Left colon (tissue), 2 donors: ENCODE data around the gene KIF3B. TPM values are rescaled to one million over a fixed set of nuclear protein-coding genes. Genes with fewer than 3 reads are reported as not detected.
"Not testable (repeated sequence)": the region's sequence is repeated elsewhere in the genome, so short reads cannot be mapped to it uniquely, and the experiment has no call there.

Experiments
- ATAC-seq: fragments of 200-7000 bp; cut with Tn5 transposase; one replicate; pipeline ENCODE4 v1.9.1; 2020; ENCODE audit warnings: mild to moderate bottlenecking, moderate library complexity
- DNase-seq, 2 donors: peaks; one replicate each; pipeline ENCODE4 v3.0.0-alpha.2; 2020
- intact Hi-C, 2 donors: fragments of 100-400 bp; cut with DNase I in 1 of 2; cut with micrococcal nuclease in 1 of 2; formaldehyde crosslinking; loops; one replicate each; pipeline versions ENCODE4 v1.11.2 to v1.14.0; 2022; cut with DNase I, micrococcal nuclease
- total RNA-seq, 2 donors: library from RNA; stranded (reverse); fragmentation: NEBNext Ultra II Directional; extraction: Animal tissue kit (Norgen Biotek cat#: 25700); gene quantifications; one replicate each; pipeline ENCODE4 v1.2.1, GENCODE V29; 2021
- donor health status: DM: no; HTN: no; CAD: no.
- donor health status: DM: yes; HTN: yes; CAD: no.

Gene KIF3B
- total RNA-seq, 2 donors from 2014 or later, result 52.1 to 56.8 TPM

DNA sequence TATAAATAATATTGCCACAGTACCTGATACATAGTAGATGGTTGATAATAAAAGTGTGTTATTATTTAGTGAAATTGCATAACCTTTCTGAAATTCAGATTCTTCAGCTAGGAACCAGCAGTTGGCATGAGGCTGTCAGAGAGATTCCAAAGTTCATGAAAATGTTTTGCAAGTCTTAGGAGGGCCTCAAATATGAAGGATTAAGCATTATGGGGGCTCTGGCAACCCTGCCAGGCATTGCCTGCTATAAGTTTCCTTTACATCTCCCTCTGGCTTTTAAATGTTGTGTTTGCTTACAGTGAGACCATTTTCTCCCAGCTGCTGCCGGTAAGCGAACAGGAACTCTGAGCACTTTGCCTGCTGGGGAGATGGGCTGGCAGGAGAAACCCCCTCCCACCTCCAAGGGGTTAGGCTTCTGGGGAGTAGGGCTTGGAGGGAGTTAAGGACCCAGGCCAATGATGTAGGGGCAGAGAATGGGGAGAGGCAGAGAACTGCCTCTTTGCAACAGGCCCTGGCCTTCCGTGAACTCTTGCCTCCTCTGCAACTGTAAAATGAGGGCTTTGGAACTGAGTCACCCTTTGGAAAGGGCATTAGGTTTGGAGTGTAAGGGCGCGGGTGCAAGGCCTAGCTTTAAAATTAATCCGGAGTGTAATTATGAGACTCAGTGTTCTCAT is 33.2 kb upstream of the KIF3B start:
- ATAC-seq, result peak; percentile 59
- intact Hi-C loops, result no loop called here
- DNase-seq, result no peak

DNA sequence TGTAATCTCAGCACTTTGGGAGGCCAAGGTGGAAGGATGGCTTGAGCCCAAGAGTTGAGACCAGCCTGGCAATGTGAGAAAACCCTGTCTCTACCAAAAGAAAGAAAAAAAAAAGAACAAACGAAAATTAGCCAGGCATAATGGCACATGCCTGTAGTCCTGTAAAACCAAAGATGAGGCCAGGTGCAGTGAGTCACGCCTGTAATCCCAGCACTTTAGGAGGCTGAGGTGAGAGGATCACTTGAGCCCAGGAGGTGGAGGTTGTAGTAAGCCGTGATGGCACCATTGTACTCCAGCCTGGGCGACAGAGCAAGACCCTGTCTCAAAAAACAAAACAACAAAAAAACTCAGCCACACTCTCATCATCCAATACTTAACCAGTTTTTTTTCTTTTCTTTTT is 32.5 kb upstream of the KIF3B start:
- intact Hi-C loops, result no loop called here
- ATAC-seq (no peak), DNase-seq (no peak)

DNA sequence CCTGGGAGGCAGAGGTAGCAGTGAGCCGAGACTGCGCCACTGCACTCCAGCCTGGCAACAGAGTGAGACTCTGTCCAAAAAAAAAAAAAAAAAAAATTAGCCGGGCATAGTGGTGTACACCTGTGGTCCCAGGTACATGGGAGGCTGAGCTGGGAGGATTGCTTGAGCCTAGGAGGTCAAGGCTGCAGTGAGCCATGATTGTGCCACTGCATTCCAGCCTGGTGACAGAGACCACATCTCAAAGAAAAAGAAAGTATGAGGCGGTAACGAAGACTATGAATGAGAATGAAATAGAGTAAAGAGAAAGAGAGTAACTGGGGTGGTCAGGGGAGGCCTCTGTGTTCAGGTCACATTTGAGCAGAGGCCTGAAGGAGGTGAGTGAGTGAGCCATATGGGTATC is 31.2 kb upstream of the KIF3B start:
- intact Hi-C loops, ATAC-seq, DNase-seq: not testable (repeated sequence)

DNA sequence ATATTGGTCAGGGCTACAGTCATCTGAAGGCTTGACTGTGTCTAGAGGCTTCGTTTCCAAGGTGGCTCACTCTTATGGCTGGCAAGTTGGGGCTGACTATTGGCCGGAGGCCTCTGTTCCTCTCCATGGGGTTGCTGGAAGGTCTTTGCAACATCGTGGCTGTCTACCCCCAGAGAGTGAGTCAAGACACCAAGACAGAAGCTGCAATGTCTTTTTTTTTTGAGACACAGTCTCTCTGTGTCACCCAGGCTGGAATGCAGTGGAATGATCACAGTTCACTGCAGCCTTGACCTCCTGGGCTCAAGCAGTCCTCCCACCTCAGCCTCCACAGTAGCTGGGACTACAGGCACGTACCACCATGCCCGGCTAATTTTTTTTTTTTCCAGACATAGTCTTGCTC is 29.4 kb upstream of the KIF3B start:
- intact Hi-C loops, result no loop called here
- DNase-seq (no peak), ATAC-seq (no peak)

DNA sequence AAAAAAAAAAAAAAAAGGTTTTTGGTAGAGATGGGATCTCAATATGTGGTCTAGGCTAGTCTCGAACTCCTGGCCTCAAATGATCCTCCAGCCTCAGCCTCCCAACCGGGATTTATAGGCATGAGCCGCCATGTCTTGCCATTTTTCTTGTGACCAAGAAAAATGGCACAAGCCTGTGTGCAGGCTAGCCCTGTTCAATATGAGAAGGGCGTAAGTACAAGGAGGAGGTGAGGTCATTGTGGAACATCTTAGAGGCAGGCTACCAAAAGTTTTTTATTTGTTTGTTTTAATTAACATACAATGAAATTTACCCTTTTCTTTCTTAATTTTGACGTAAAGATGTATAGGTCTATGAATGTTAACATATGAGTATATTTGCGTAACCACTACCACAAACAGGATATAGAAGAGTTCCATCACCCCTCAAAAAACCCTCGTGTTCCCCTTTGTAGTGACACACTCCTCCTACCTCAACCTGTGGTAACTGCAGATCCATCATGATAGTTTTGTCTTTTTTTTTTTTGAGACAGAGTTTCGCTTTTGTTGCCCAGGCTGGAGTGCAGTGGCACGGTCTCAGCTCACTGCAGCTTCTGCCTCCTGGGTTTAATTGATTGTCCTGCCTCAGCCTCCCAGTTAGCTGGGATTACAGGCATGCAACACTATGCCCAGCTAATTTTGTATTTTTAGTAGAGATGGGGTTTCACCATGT is 28.3 kb upstream of the KIF3B start:
- intact Hi-C loops, result no loop called here
- DNase-seq, result no peak
- ATAC-seq, result no peak

DNA sequence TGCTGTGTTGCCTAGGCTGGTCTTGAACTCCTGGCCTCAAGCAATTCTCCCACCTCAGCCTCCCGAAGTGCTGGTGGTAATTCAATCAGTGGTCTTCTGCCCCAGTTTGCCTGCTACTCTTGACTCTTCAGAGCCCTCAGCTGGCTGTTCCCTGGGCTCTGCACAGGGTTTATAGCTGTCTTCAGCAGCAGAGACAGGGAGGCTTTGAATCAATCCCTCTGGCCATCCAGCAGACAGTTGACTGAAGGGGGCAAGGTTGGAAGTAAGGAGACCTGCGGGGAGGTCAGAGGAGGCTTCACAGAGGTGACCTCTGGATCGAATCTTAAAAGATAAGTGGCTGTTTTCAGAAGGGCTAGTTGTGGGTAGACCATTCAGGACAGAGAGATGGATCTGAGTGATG is 26.0 kb upstream of the KIF3B start:
- intact Hi-C loops, result no loop called here
- DNase-seq, result no peak
- ATAC-seq, result no peak

DNA sequence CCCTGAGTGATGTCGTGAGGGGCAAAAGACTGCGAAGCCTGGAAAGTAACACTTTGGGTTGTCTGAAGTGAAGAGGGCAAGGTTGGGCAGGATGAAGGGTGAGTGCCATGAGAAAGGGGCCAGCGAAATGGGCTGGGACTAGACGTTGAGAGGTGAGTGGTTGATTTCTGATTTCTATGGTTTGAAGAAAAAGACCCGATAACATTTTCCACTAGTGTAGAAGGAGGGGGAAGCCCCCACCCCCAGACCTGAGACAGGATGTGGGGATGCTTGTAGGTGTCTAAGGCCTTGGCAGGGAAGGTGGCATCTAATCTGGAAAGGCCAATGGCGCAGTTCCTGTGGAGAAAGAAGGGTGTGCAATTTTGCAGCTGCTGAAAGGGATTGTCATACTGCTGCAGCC is 25.3 kb upstream of the KIF3B start:
- no peak for ATAC-seq
- intact Hi-C loops, result no loop called here
- DNase-seq, result no peak

DNA sequence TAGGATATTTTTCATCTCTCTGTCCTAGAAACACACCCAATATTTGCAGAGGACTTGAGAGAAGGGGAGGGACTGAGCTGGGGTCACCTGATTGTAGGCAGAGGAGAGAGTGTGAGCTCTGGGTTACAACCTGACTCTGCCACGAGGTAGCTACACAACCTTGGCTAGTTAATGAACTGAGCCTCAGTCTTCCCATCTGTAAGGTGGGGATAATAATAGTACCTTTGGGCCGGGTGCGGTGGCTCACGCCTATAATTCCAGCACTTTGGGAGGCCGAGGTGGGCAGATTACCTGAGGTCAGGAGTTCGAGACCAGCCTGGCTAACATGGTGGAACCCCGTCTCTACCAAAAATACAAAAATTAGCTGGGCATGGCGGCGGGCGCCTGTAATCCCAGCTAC is 16.5 kb upstream of the KIF3B start:
- ATAC-seq, DNase-seq, intact Hi-C loops: not testable (repeated sequence)

DNA sequence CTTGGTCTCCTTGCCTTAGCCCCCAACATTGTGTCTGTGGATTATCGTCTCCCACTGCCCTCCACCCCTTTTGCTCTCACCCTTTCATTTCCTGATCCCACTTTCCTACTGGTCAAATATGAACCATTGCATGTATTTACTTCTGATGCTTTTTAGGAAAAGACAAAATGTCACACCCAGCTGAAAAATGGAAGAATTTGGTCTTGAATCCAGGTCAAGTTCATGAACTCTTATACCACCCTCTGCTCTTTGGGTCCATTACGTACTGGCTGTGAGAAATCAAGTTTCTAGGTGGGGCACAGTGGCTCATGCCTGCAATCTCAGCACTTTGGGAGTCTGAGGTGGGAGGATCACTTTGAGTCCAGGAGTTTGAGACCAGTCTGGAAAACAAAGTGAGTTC is 15.8 kb upstream of the KIF3B start:
- DNase-seq, result no peak
- no peak for ATAC-seq
- intact Hi-C loops, result no loop called here

DNA sequence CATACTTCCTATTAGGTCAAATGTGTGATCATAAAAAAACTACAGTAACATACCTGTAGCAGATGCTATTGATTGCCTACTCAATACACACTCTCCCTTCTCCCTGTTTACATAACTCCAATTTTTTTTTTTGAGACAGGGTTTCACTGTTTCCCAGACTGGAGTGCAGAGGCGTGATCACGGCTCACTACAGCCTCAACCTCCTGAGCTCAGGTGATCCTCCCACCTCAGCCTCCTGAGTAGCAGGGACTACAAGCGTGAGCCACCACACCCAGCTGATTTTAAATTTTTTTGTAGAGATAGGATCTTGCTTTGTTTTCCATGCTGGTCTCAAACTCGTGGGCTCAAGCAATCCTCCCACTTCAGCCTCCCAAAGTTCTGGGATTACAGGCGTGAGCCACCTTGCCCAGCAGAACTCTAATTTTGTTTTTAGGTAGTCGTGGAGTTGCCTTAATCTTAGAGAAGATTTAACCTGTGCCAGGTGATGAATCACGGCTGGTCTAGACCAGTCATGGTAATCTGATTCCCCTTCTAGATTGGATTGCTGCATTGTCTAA is 14.0 kb upstream of the KIF3B start:
- no peak for DNase-seq
- intact Hi-C loops, result no loop called here
- no peak for ATAC-seq

DNA sequence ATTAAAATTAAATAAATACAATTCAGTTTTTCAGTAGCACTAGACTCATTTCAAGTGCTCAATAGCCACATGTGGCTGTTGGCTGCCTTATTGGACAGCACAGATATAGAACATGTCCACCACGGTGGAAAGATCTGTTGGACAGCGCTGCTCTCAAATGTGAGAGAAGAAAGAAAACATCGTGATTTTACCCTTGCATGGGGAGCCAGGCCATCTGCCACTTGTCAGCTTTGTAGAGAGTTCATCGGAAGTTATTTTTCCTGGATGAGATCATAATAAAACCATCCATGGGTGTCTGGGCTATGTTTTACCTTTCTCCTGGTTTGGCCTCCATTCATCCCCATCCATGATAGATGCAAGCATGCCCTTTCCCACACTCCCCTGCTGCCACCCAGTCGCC is 5.8 kb upstream of the KIF3B start:
- ATAC-seq (no peak), DNase-seq (no peak)
- intact Hi-C loops, result no loop called here

DNA sequence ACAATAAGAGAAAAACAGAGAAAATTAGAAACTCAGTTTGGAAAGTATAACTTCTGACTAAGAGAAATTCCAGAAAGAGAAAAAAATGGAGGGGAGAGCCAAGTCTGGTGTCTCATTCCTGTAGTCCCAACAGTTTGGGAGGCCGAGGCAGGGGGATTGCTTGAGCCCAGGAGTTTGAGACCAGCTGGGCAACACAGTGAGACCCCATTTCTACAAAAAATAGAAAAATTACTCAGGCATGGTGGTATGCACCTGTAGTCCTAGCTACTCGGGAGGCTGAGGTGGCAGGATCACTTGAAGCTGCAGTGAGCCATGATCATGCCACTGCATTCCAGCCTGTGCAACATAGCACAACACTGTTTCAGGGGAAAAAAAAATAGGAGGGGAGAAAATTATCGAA is 3.1 kb upstream of the KIF3B start:
- intact Hi-C loops, result no loop called here
- ATAC-seq (no peak), DNase-seq (no peak)

DNA sequence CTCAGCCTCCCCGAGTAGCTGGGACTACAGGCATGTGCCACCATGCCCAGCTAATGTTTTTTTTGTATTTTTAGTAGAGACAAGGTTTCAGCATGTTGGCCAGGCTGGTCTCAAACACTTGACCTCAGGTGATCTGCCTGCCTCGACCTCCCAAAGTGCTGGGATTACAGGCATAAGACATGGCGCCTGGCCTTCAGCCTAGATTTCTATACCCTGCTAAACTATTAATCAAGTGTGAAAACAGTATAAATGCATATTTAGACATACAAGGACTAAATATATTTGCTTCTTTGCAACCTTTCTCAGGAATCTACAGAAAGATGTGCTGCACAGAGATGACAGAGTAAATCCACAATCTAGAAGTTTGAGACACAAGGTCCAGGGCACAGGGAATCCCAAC is 2.3 kb upstream of the KIF3B start:
- ATAC-seq, DNase-seq, intact Hi-C loops: not testable (repeated sequence)

DNA sequence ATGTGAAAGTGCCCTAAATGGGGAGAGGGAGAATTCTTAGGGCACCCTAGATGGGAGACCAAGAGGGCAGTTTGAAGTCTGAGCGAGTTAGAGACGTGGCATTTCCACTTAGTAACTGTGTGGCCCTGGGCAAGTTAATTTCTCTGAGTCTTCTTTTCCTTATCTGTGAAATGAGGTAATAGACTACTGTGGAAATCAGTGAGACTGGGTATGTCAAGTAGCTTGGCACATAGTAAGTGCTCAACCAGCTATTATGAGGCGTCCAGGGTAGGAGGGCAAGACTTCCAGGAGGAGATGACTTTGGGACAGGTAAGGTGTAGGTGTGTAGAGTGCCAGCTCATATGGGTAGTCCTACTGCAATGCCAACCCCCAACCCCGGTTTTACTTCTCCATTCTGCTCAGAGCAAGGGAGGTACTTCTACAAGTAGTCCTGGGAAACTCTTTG is 770 bp downstream of the KIF3B start:
- ATAC-seq (peak; percentile 40), DNase-seq (no peak)
- intact Hi-C loops, result no loop called here

DNA sequence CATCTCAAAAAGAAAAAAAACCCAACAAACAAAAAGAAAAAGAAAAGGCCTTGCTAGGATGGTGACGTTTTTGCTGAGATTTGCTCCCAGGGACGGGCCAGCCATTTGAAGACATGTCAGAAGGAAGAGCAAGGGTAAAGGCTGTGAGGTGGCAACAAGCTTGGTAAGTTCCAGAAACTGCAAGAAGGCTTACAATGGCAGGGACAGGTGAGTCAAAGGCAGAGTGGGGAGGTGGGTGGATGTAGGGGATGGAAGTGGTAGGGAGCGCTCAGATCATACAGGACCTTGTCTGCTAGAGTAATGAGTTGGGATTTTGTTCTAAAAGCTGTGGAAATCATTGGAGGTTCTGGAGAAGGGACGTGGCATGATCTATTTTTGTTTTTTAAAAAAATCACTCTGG is 4.3 kb downstream of the KIF3B start:
- DNase-seq (no peak), ATAC-seq (no peak)
- intact Hi-C loops, result no loop called here

DNA sequence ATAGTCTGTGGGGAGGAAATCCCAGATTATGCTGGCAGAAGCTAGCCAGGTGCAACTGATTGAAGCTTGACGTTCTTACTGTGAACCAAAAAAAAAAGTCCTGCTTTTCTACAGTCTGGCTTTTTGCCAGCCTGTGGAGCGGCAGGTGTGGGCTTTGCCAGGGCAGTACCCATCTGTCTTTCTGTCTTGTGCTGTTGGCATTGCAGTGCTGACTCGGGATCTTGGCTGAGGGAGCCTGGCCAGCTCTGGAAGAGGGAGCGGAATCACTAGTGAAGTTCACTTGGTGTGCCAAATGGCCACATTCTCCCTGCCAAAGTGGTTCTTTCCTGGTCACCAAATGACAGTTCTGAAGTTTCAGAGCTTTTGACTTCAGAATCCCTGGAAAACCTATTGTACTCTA is 5.0 kb downstream of the KIF3B start:
- intact Hi-C loops, result no loop called here
- DNase-seq (peak in 1 of 2 donors; percentile 19), ATAC-seq (no peak)

DNA sequence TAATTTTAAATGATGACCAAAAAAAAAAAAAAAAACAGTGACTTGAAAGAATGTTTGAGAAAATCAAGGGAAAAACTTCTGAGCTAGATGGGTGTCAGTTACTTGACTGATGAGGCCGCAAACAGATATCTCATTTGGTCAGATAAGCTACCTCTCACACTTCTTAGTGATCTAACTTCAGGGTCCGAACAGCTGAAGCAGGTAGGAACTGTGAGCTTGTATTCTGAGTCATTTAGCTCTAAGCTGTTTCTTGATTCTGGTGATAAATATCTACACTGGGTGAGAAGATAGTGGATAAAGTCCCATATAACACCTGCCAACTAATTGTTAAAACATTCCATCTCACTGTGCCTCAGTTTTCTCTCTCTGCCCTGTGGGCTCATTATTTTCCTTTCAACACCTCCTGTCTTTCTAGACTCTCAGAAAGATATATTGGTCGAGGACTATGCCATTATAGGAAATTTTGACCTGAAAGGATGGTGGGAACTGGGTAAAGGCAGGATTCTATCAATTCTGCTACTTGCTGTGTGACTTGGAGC is 7.7 kb downstream of the KIF3B start:
- DNase-seq, result no peak
- no peak for ATAC-seq
- intact Hi-C loops, result no loop called here

DNA sequence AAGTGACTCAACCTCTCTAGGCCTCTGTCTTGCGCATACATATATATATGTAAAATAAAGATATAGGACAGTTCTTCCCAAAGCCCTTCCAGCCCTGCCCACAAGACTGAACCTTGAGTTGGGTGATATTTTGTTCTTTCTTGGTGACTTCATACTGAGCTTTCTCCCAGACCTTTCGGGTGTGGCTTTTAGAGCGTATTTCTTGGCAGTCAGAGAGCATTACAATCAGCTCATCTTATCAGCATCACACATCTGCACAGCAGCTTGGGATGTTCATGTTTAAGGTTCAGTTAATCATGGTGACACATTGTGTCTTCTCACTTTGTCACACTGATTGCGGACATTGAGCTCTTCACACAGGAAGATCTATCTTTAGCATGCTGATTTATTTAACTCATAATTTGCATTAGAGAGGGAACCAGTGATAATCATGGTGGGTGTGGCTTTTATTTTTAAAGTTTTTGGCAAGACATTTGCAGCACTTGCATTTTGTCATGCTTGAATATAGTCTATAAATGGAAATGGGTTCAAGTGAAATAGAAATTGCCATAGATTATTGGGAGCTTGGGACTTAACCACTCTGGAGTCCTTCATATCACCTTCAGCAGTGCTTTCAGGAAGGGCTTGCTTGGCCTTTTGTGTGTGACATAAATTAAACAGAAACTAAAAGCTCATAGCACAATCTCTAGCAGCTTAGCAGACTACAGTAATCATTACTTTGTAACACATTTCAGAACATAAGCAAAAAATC is 8.3 kb downstream of the KIF3B start:
- intact Hi-C loops, result no loop called here
- ATAC-seq (peak; percentile 78), DNase-seq (peak in 1 of 2 donors; percentile 47)

DNA sequence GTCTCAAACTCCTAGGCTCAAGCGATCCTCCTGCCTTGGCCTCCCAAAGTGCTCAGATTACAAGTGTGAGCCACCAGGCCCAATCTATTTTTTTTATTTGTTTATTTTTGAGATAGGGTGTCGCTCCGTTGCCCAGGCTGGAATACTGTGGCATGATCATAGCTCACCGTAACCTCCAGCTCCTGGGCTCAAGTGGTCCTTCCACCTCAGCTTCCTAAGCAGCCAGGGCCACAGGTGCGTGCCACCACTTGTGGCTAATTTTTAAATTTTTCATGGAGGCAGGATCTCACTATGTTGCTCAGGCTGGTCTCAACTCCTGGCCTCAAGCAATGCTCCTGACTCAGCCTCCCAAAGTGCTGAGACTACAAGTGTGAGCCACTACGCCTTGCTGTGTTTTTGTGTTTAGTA is 9.8 kb downstream of the KIF3B start:
- intact Hi-C loops, result no loop called here
- DNase-seq, result no peak
- ATAC-seq, result no peak
